ENCODE measurements around the gene LECT2. TPM values are rescaled to one million over a fixed set of nuclear protein-coding genes. Genes with fewer than 3 reads are reported as not detected.

The LECT2 gene
- not detected in 2 replicates for total RNA-seq

GRCh38 chr5:135954899-135955298 lies at the start of gene LECT2:
Gene LECT2, minus strand, starts transcription at chr5:135954983. Its CDS starts 150 bp downstream, at chr5:135954833.

Other genes with a start within 250 kb of the LECT2 start
- gene SLC25A48, start 120.3 kb downstream of the LECT2 start, total RNA-seq, result not detected in 2 replicates
- gene IL9, start 59.1 kb downstream of the LECT2 start, total RNA-seq, result not detected in 2 replicates
- 601 and 2,751 TPM in 2 replicates for gene TGFBI, start 74.0 kb upstream of the LECT2 start, total RNA-seq
- 48.2 and 49.7 TPM in 2 replicates for gene SMAD5, start 177.9 kb upstream of the LECT2 start, total RNA-seq
- under 0.01 TPM in 1 of 2 replicates, not detected in the other for gene SMIM32, start 238.2 kb upstream of the LECT2 start, total RNA-seq